GM13976 (cell line): ENCODE results near the gene ANKLE2.

Experiments
- DNase-seq: peaks from one replicate; pipeline ENCODE4 v3.0.0; 2012; ENCODE audit warnings: low spot score
- in situ Hi-C: fragments of 300-500 bp; cut with MboI; formaldehyde crosslinking; loops from one replicate; pipeline ENCODE4 v1.12.0; 2022; ENCODE audit warnings: low sequenced_read_pairs, mixed read lengths, inconsistent platforms; ENCODE audit not compliant: unreplicated experiment
- TF ChIP-seq, protein P1 (sequence below): IDR thresholded peaks from 2 replicates; pipeline ENCODE4 v1.5.1; 2012; ENCODE audit warnings: borderline replicate concordance, mild to moderate bottlenecking; ENCODE audit not compliant: insufficient read depth; ENCODE audit errors: extremely low read depth, missing control alignments, control extremely low read depth

The ANKLE2 gene

DNA sequence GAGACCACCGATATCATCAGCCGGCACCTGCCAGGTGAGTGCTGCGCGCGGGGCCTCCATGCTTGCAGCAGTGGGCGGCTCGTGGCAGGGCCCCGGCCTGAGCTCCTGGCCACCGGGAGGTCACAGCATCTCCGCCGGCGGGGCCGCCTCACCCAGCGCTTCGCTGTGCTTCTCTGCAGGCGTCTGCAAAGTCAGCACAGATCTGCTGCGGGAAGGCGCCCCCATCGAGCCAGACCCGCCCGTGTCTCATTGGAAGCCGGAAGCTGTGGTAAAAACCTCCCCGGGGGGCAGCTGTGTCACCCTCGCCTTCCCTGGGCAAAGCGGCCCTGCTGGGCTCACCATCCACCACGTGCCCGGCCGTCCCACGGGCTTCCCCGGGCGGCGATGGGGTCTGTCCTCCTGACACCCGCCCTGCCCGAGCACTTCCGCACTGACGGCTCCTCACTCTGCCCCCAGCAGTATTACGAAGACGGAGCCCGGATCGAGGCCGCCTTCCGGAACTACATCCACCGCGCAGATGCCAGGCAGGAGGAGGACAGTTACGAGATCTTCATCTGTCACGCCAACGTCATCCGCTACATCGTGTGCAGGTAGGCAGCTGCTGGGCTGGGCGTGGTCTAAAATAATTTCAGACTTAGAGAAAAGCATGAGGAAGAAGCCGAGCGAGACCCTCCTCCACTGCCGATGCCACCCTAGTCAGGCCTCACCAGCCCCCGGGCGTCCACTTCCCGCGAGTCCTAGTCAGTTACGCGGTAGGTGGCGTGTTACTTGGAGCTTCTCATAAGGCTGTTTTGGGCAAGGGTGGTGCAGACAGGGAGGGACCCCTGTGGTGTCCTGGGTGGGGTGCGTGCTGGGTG, 43.9 kb downstream of the ANKLE2 start:
- in situ Hi-C loops = no loop called here
- DNase-seq = no peak
- TF ChIP-seq, protein P1, sequence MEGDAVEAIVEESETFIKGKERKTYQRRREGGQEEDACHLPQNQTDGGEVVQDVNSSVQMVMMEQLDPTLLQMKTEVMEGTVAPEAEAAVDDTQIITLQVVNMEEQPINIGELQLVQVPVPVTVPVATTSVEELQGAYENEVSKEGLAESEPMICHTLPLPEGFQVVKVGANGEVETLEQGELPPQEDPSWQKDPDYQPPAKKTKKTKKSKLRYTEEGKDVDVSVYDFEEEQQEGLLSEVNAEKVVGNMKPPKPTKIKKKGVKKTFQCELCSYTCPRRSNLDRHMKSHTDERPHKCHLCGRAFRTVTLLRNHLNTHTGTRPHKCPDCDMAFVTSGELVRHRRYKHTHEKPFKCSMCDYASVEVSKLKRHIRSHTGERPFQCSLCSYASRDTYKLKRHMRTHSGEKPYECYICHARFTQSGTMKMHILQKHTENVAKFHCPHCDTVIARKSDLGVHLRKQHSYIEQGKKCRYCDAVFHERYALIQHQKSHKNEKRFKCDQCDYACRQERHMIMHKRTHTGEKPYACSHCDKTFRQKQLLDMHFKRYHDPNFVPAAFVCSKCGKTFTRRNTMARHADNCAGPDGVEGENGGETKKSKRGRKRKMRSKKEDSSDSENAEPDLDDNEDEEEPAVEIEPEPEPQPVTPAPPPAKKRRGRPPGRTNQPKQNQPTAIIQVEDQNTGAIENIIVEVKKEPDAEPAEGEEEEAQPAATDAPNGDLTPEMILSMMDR = no peak

DNA sequence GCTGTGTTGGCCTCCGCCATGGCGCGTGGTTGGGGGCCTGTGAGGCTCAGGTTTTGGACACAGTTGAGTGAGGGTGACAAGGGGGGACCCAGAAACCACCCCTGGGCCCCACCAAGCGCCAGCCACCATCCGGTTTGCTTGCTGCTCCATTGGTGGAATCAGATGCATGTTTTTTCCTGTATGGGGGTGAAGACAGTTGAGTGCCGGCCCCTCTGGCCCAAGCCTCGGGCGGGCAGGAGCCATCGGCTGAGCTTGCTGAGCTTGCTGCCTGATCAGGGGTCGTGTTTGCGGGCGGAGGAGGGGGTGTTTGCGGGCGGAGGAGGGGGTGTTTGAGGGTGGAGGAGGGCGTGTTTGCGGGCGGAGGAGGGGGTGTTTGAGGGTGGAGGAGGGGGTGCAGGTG, 44.6 kb downstream of the ANKLE2 start:
- TF ChIP-seq, protein P1 = no peak
- DNase-seq = no peak
- in situ Hi-C loops = no loop called here

DNA sequence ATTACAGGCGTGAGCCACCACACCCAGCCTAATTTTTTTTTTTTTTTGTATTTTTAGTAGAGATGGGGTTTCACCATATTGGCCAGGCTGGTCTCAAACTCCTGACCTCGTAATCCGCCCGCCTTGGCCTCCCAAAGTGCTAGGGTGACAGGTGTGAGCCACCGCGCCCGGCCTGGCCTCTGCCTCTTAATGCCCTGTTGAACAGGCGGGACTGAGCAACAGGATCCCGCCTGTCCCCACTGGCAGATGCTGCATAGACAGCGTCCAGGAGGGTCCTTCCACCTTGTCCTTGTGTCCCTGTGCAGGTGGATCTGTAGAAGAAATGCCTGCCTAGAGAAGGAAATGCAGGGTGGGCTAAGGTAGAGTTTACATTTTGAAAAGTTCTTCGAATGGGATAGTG, 45.3 kb downstream of the ANKLE2 start:
- TF ChIP-seq, protein P1 = no peak
- in situ Hi-C loops = no loop called here
- DNase-seq = no peak

DNA sequence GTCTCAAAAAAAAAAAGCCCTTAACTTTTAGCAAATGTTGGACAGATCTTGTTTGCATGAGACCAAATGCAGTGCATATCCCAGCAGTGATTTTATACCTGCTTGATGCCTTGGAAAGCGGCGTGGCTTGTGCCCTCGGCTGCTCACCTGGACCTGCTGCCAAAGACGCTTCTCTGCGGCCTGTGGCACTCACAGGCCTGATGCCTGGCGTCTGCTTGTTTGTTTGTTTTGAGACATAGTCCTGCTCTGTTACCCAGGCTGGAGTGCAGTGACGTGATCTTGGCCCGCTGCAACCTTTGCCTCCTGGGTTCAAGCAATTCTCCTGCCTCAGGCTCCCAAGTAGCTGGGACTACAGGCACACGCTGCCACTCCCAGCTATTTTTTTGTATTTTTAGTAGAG, 45.8 kb downstream of the ANKLE2 start:
- in situ Hi-C loops = no loop called here
- TF ChIP-seq, protein P1 = no peak
- no peak for DNase-seq

DNA sequence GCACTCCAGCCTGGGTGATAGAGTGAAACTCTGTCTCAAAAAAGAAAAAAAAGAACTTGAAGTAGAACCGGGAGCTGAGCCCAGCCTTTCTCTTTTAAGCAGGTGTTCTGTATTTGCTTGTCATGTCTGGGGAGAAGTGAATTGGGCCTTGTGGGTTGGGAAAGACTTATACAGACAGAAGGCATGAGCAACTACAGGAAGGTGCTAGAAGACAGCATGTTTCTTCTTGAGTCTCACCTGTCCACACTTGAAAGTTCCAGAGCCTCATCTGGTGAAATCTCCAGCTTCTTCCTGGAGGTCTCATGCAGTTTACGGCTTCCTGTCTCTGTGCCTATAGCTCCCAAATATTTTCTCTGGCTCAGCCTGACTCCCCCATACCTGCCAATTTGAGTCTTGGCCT, 48.5 kb downstream of the ANKLE2 start:
- TF ChIP-seq, protein P1 = no peak
- in situ Hi-C loops = no loop called here

DNA sequence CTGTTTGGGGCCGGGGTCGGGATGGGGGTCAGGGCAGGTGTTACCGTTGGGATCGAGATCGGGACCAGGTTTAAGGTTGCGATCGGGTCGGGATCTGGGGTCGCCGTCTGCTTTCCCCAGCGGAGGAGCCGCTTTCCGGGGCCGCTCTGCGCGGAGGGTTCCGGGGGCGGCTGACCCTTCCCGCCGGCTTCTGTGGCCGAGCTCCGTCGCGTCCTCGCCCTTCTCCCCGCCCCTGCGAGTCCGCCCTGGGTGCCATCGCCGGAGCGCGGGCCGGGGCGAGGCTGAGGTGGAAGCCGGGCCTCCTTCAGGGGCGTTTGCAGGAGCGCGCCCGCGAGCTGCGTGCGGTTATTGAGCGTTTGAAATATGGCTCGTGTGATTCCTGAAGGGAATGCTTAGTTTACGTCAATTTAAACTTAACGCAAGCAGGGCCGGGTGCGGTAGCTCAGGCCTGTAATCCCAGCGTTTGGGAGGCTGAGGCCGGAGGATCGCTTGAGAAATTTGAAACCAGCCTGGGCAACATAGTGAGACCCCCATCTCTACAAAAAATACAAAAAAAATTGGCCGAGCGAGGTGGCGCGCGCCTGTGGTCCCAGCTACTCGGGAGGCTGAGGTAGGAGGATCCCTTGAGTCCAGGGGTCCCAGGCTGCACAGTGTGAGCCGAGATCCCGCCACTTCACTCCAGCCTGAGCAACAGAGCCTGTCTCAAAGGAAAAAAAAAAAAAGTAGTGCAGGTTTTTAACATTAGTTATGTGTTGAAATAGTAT, 50.4 kb downstream of the ANKLE2 start:
- in situ Hi-C loops = no loop called here
- no peak for DNase-seq

More for the DNA sequence above, 48.5 kb downstream of the ANKLE2 start:
- DNase-seq = no peak

More for the DNA sequence above, 50.4 kb downstream of the ANKLE2 start:
- TF ChIP-seq, protein P1 = no peak
